SK-N-SH (cell line): ENCODE data around the gene NUP210L. TPM values are rescaled to one million over a fixed set of nuclear protein-coding genes. Genes with fewer than 3 reads are reported as not detected.
A peak's percentile ranks its signal among the peaks of the same experiment; 100 is the strongest.

Experiments
- CTCF ChIA-PET: fragments of 300-600, 350-600 bp; formaldehyde crosslinking; extraction: SDS; loops from one replicate; lab custom pipeline; 2021; lab: Yijun Ruan, JAX
- POLR2A ChIA-PET: fragments of 350-600 bp; sonication (Branson Sonifier 250); formaldehyde crosslinking; extraction: SDS; loops from one replicate; lab custom pipeline; 2020; ENCODE audit warnings: antibody characterized with exemption, inconsistent platforms; lab: Yijun Ruan, JAX
- DNase-seq: peaks from one replicate; pipeline ENCODE4 v3.0.0; 2012
- H2AFZ ChIP-seq: fragments of 200-600 bp; sonication (generic); 2 replicates; pipeline ENCODE4 v1.8.1; 2016; ENCODE audit warnings: antibody characterized with exemption, mild to moderate bottlenecking, low read depth
- H3F3A ChIP-seq: fragments of 200-600 bp; sonication (generic); replicated peaks from 2 replicates; pipeline ENCODE3; 2016; ENCODE audit warnings: antibody characterized with exemption, mild to moderate bottlenecking; ENCODE audit not compliant: insufficient read depth
- H3K27ac ChIP-seq, 2 experiments: fragments of 200-500 bp in 1 of 2; fragments of 200-600 bp in 1 of 2; sonication (Bioruptor generic) in 1 of 2; sonication (generic), shearing (Covaris generic) in 1 of 2; 2 replicates each; pipeline versions ENCODE4 v1.5.1 to v1.6.1; 2014 to 2016; ENCODE audit warnings: low read depth in 2 of 2, inconsistent platforms in 1 of 2, low read length in 1 of 2, mild to moderate bottlenecking in 1 of 2, mixed read lengths in 1 of 2
- H3K27me3 ChIP-seq: fragments of 200-600 bp; sonication (generic), shearing (Covaris generic); 2 replicates; pipeline ENCODE4 v1.6.1; 2016; ENCODE audit warnings: mixed run types; ENCODE audit not compliant: insufficient read depth
- H3K36me3 ChIP-seq, 2 experiments: fragments of 200-500 bp in 1 of 2; fragments of 200-600 bp in 1 of 2; sonication (Bioruptor generic) in 1 of 2; sonication (generic) in 1 of 2; replicated peaks in 1 of 2; 2 replicates each; pipeline versions ENCODE3 to v1.5.1; 2014 to 2016; ENCODE audit warnings: low read length in 1 of 2, mild to moderate bottlenecking in 1 of 2; ENCODE audit not compliant: insufficient read depth in 2 of 2, control insufficient read depth in 1 of 2
- H3K4me1 ChIP-seq, 2 experiments: fragments of 200-500 bp in 1 of 2; fragments of 200-600 bp in 1 of 2; sonication (Bioruptor generic) in 1 of 2; sonication (generic), shearing (Covaris generic) in 1 of 2; 2 replicates each; pipeline versions ENCODE4 v1.5.1 to v1.6.1; 2014 to 2016; ENCODE audit warnings: low read depth in 1 of 2, low read length in 1 of 2, mixed run types in 1 of 2; ENCODE audit not compliant: insufficient read depth in 2 of 2, control insufficient read depth in 1 of 2
- H3K4me2 ChIP-seq: fragments of 200-600 bp; sonication (generic), shearing (Covaris generic); 2 replicates; pipeline ENCODE4 v1.6.1; 2017; ENCODE audit warnings: mixed run types
- H3K4me3 ChIP-seq, 2 experiments: fragments of 200-500 bp in 1 of 2; fragments of 200-600 bp in 1 of 2; sonication (Bioruptor generic) in 1 of 2; sonication (generic), shearing (Covaris generic) in 1 of 2; 2 replicates each; pipeline versions ENCODE4 v1.5.1 to v1.8.1; 2014 to 2016; ENCODE audit warnings: low read depth in 2 of 2, inconsistent platforms in 1 of 2, low read length in 1 of 2, mild to moderate bottlenecking in 1 of 2, mixed read lengths in 1 of 2, moderate library complexity in 1 of 2
- H3K79me2 ChIP-seq: fragments of 200-600 bp; sonication (generic); 2 replicates; pipeline ENCODE4 v1.8.1; 2017; ENCODE audit warnings: mild to moderate bottlenecking; ENCODE audit not compliant: insufficient read depth
- H3K9ac ChIP-seq: fragments of 200-600 bp; sonication (generic); 2 replicates; pipeline ENCODE4 v1.6.1; 2017; ENCODE audit warnings: mixed run types
- H3K9me2 ChIP-seq: fragments of 200-600 bp; sonication (generic); 2 replicates; pipeline ENCODE4 v1.6.1; 2017; ENCODE audit warnings: mixed run types
- H3K9me3 ChIP-seq: fragments of 200-600 bp; sonication (generic); 2 replicates; pipeline ENCODE4 v1.6.1; 2017; ENCODE audit warnings: mixed run types, mild to moderate bottlenecking, moderate library complexity
- H4K20me1 ChIP-seq: fragments of 200-600 bp; sonication (generic); 2 replicates; pipeline ENCODE4 v1.6.1; 2017; ENCODE audit warnings: mild to moderate bottlenecking, mixed run types; ENCODE audit not compliant: insufficient read depth
- CTCF ChIP-seq: fragments of 200-600 bp; sonication (generic); IDR thresholded peaks from 2 replicates; pipeline ENCODE4 v1.6.1; 2017; ENCODE audit warnings: antibody characterized with exemption, mild to moderate bottlenecking, moderate library complexity
- EP300 ChIP-seq, 2 experiments: IDR thresholded peaks; 2 replicates each; pipeline versions ENCODE4 v1.4.0 to v1.6.1; 2012; ENCODE audit warnings: borderline replicate concordance in 1 of 2, low read depth in 1 of 2, low read length in 1 of 2
- EZH2phosphoT487 ChIP-seq: fragments of 200-600 bp; sonication (generic); IDR thresholded peaks from 2 replicates; pipeline ENCODE4 v1.6.1; 2017; ENCODE audit warnings: low read depth, mixed run types, mild to moderate bottlenecking, antibody characterized with exemption, moderate library complexity, borderline replicate concordance
- FOSL2 ChIP-seq: IDR thresholded peaks from 2 replicates; pipeline ENCODE4 v1.4.0; 2012; ENCODE audit warnings: low read depth, mild to moderate bottlenecking, moderate library complexity, borderline replicate concordance
- FOXJ3 ChIP-seq: sonication (generic); formaldehyde crosslinking; IDR thresholded peaks from 2 replicates; pipeline ENCODE4 v1.5.1; 2020; ENCODE audit warnings: mild to moderate bottlenecking, missing genetic modification reagents
- GABPA ChIP-seq: IDR thresholded peaks from 2 replicates; pipeline ENCODE4 v1.4.0; 2012; ENCODE audit warnings: low read depth, mild to moderate bottlenecking
- MXI1 ChIP-seq: IDR thresholded peaks from 2 replicates; pipeline ENCODE4 v1.6.1; 2012; ENCODE audit warnings: mild to moderate bottlenecking, low read depth, low read length, improper control_type of control experiment
- NFIC ChIP-seq: IDR thresholded peaks from 2 replicates; pipeline ENCODE4 v1.4.0; 2012; ENCODE audit warnings: borderline replicate concordance
- PBX3 ChIP-seq: IDR thresholded peaks from 2 replicates; pipeline ENCODE4; 2012
- RAD21 ChIP-seq: IDR thresholded peaks from 2 replicates; pipeline ENCODE4 v1.6.1; 2012; ENCODE audit warnings: mild to moderate bottlenecking, low read length
- RXRA ChIP-seq: IDR thresholded peaks from 2 replicates; pipeline ENCODE4 v1.4.0; 2012; ENCODE audit warnings: low read depth, mild to moderate bottlenecking, borderline replicate concordance
- TAF1 ChIP-seq: IDR thresholded peaks from 2 replicates; pipeline ENCODE4 v1.6.1; 2012; ENCODE audit warnings: low read depth, mild to moderate bottlenecking, low read length, moderate library complexity, borderline replicate concordance
- USF1 ChIP-seq: IDR thresholded peaks from 2 replicates; pipeline ENCODE4 v1.4.0; 2012; ENCODE audit warnings: low read depth, borderline replicate concordance
- WGBS: methylation state at CpG from one replicate; pipeline ENCODE4 v1.1.6; 2017; ENCODE audit warnings: low lambda C conversion rate; 5-methylcytosine and 5-hydroxymethylcytosine counted together
- polyA plus RNA-seq, 3 experiments: library from polyadenylated mRNA; depleted of rRNA; stranded (reverse); fragments of >200 nt; gene quantifications; 2 replicates each; pipeline ENCODE4 v1.2.3, GENCODE V29; 2012

The NUP210L gene
- polyA plus RNA-seq, 1 of the 3 experiments (the other 2 are of a cell fraction), result not detected

GRCh38 chr1:154157520-154158306 lies 2.8 kb upstream of the NUP210L start:
- no peaks in the 10 kb centered on the region for H3K9me2 ChIP-seq
- POLR2A ChIA-PET, result interaction anchor here (0.5 kb wide), 1 partner anchor 141 kb away, joined by 3 read pairs; no protein-coding TSS in a partner anchor
- H3K27ac ChIP-seq, result 0 out of 4 replicates have a peak overlapping the region, but pooled peaks of 1 of the 2 experiments have one; percentile 7
- no peaks in the 10 kb centered on the region for H3K4me1 ChIP-seq
- peaks cover 24% of the 10 kb centered on the region; the same call in 1 of the 2 replicates for H3K79me2 ChIP-seq
- H3K9ac ChIP-seq, result no peak overlapping the region
- DNase-seq, result no peak
- WGBS, result 93% methylated on average over 7 of the region's 7 CpGs
- peaks cover 61% of the 10 kb centered on the region for H3F3A ChIP-seq
- no peaks in the 10 kb centered on the region for H3K9me3 ChIP-seq
- H3K27me3 ChIP-seq, result no peaks in the 10 kb centered on the region
- H2AFZ ChIP-seq, result no peak overlapping the region; the same call in 1 of the 2 replicates
- no peak overlapping the region for H3K4me3 ChIP-seq
- CTCF ChIA-PET, result interaction anchor here (1.4 kb wide), 1 partner anchor 14 kb away, joined by 5 read pairs; no protein-coding TSS in a partner anchor
- no peak overlapping the region for H3K4me2 ChIP-seq
- peaks cover 67 to 69% of the 10 kb centered on the region in 2 experiments for H3K36me3 ChIP-seq
- H4K20me1 ChIP-seq, result peaks cover 25% of the 10 kb centered on the region
- TF ChIP-seq MXI1, result no peak
- no peak for TF ChIP-seq GABPA
- no peak for TF ChIP-seq FOXJ3
- no peak for TF ChIP-seq CTCF
- no peak for TF ChIP-seq TAF1
- TF ChIP-seq FOSL2, result no peak
- no peak for TF ChIP-seq USF1
- no peak for TF ChIP-seq RXRA
- TF ChIP-seq EZH2phosphoT487, result no peak
- no peak for TF ChIP-seq NFIC
- no peak for TF ChIP-seq EP300 (IDR thresholded peaks at IDR 0.05; ENCODE audit: borderline replicate concordance in 1 of 2, low read depth in 1 of 2, low read length in 1 of 2)
- TF ChIP-seq PBX3, result no peak
- TF ChIP-seq RAD21, result no peak
